HepG2 (cell line): ENCODE data around the gene MEX3D. TPM values are rescaled to one million over a fixed set of nuclear protein-coding genes. Genes with fewer than 3 reads are reported as not detected.
A peak's percentile ranks its signal among the peaks of the same experiment; 100 is the strongest.

Experiments
- ASH2L ChIP-seq: fragments of 300-600, 200-600 bp; sonication (generic); IDR thresholded peaks from 2 replicates; pipeline ENCODE4 v1.7.0; 2017; ENCODE audit warnings: low read depth, mild to moderate bottlenecking, moderate library complexity, mixed read lengths, low read length; ENCODE audit not compliant: insufficient read length
- CHCHD3 ChIP-seq: sonication (generic); formaldehyde crosslinking; IDR thresholded peaks from 2 replicates; pipeline ENCODE4 v1.8.0; 2022; ENCODE audit warnings: mild to moderate bottlenecking, missing genetic modification reagents, moderate library complexity
- ERF ChIP-seq: IDR thresholded peaks from 2 replicates; pipeline ENCODE4 v1.6.1; 2018; ENCODE audit warnings: missing biosample characterization, missing genetic modification reagents
- HNRNPL ChIP-seq: fragments of 200-400 bp; formaldehyde crosslinking; IDR thresholded peaks from 2 replicates; pipeline ENCODE4 v1.6.1; 2017; ENCODE audit warnings: mild to moderate bottlenecking, low read depth, low read length
- IRF9 ChIP-seq: sonication (generic); formaldehyde crosslinking; IDR thresholded peaks from 2 replicates; pipeline ENCODE4 v1.8.0; 2022; ENCODE audit warnings: missing genetic modification reagents, mild to moderate bottlenecking, borderline replicate concordance
- KLF16 ChIP-seq, 2 experiments: sonication (generic) in 1 of 2; formaldehyde crosslinking in 1 of 2; IDR thresholded peaks; 2 replicates each; pipeline versions ENCODE4 v1.6.1 to v1.8.0; 2016 to 2023; ENCODE audit warnings: missing genetic modification reagents in 2 of 2, missing compliant biosample characterization in 1 of 2
- MYC ChIP-seq: sonication (generic); formaldehyde crosslinking; IDR thresholded peaks from 2 replicates; pipeline ENCODE4 v1.9.0; 2021; ENCODE audit warnings: missing genetic modification reagents, borderline replicate concordance
- NCOA1 ChIP-seq: sonication (generic); formaldehyde crosslinking; IDR thresholded peaks from 2 replicates; pipeline ENCODE4 v1.9.0; 2021; ENCODE audit warnings: missing genetic modification reagents
- PHF8 ChIP-seq: sonication (generic); formaldehyde crosslinking; IDR thresholded peaks from 2 replicates; pipeline ENCODE4 v1.5.0; 2020; ENCODE audit warnings: missing genetic modification reagents
- RAD51 ChIP-seq: fragments of 450-650 bp; IDR thresholded peaks from 2 replicates; pipeline ENCODE4 v1.6.1; 2016; ENCODE audit warnings: borderline replicate concordance
- RBM39 ChIP-seq: fragments of 200-400 bp; formaldehyde crosslinking; IDR thresholded peaks from one replicate; pipeline ENCODE4 v1.6.1; 2018; ENCODE audit warnings: antibody characterized with exemption, mild to moderate bottlenecking, low read depth, low read length; ENCODE audit not compliant: poor library complexity, severe bottlenecking
- SAP130 ChIP-seq: IDR thresholded peaks from 2 replicates; pipeline ENCODE4 v1.6.1; 2016; ENCODE audit warnings: low read depth
- SOX6 ChIP-seq, 2 experiments: fragments of 450-650 bp in 1 of 2; sonication (generic) in 1 of 2; formaldehyde crosslinking in 1 of 2; IDR thresholded peaks; 2 replicates each; pipeline versions ENCODE4 v1.4.0 to v1.6.1; 2017 to 2020; ENCODE audit warnings: antibody characterized with exemption in 1 of 2, mild to moderate bottlenecking in 1 of 2, missing genetic modification reagents in 1 of 2
- SP4 ChIP-seq: sonication (generic); formaldehyde crosslinking; IDR thresholded peaks from 2 replicates; pipeline ENCODE4 v1.8.1; 2023; ENCODE audit warnings: mild to moderate bottlenecking, missing genetic modification reagents
- STAT5B ChIP-seq: sonication (generic); formaldehyde crosslinking; IDR thresholded peaks from 2 replicates; pipeline ENCODE4 v1.4.0; 2020; ENCODE audit warnings: missing genetic modification reagents
- YEATS4 ChIP-seq: sonication (generic); formaldehyde crosslinking; IDR thresholded peaks from 2 replicates; pipeline ENCODE4 v1.4.0; 2020; ENCODE audit warnings: missing genetic modification reagents, borderline replicate concordance
- ZNF276 ChIP-seq: sonication (generic); formaldehyde crosslinking; IDR thresholded peaks from 2 replicates; pipeline ENCODE4 v1.4.0; 2020; ENCODE audit warnings: mild to moderate bottlenecking, low read depth, missing genetic modification reagents
- ZNF350 ChIP-seq: sonication (generic); formaldehyde crosslinking; IDR thresholded peaks from 2 replicates; pipeline ENCODE4 v1.4.0; 2020; ENCODE audit warnings: mild to moderate bottlenecking, low read depth, missing genetic modification reagents, borderline replicate concordance
- ZNF383 ChIP-seq: sonication (generic); formaldehyde crosslinking; IDR thresholded peaks from 2 replicates; pipeline ENCODE4 v1.4.0; 2020; ENCODE audit warnings: missing genetic modification reagents, mild to moderate bottlenecking, borderline replicate concordance
- ZNF496 ChIP-seq: sonication (generic); formaldehyde crosslinking; IDR thresholded peaks from 2 replicates; pipeline ENCODE4 v1.8.1; 2023; ENCODE audit warnings: mild to moderate bottlenecking, moderate library complexity, missing genetic modification reagents; ENCODE audit not compliant: insufficient replicate concordance
- ZNF543 ChIP-seq: sonication (generic); formaldehyde crosslinking; IDR thresholded peaks from 2 replicates; pipeline ENCODE4 v1.4.0; 2020; ENCODE audit warnings: mild to moderate bottlenecking, missing genetic modification reagents
- ZNF574 ChIP-seq: sonication (generic); formaldehyde crosslinking; IDR thresholded peaks from 2 replicates; pipeline ENCODE4 v1.4.0; 2020; ENCODE audit warnings: missing genetic modification reagents
- ZNF614 ChIP-seq: IDR thresholded peaks from 2 replicates; pipeline ENCODE4 v1.6.1; 2018; ENCODE audit warnings: missing biosample characterization, missing genetic modification reagents, inconsistent platforms, borderline replicate concordance
- ZNF883 ChIP-seq: sonication (generic); formaldehyde crosslinking; IDR thresholded peaks from 2 replicates; pipeline ENCODE4 v1.5.1; 2020; ENCODE audit warnings: mild to moderate bottlenecking, missing genetic modification reagents; ENCODE audit errors: not compliant biosample characterization
- polyA plus RNA-seq, 8 experiments: library from polyadenylated mRNA; depleted of rRNA in 3 of 8; stranded (reverse) in 7 of 8; unstranded in 1 of 8; fragments of >200 nt; fragmentation: Illumina TruSeq in 4 of 8; extraction: Trizol in 4 of 8; gene quantifications; 2 replicates each; pipeline versions ENCODE4 v1.2.1 to v1.2.3, GENCODE V29; 2011 to 2016; ENCODE audit warnings: low read depth in 4 of 8, missing spikeins in 1 of 8, mixed read lengths in 1 of 8; ENCODE audit not compliant: insufficient read depth in 1 of 8
- total RNA-seq, 5 experiments: library from RNA; depleted of rRNA; stranded (reverse); fragments of >200 nt; fragmentation: Illumina TruSeq; extraction: Trizol; gene quantifications; 2 replicates each; pipeline ENCODE4 v1.2.3, GENCODE V29; 2016; ENCODE audit warnings: low read depth in 1 of 5

The MEX3D gene
- total and polyA plus RNA-seq, 2 of the 13 experiments (the other 11 are each of a cell fraction or from before 2014, with no cell fraction given), result 3.6 to 17.1 TPM

GRCh38 chr19:1592024-1592754 is 24.1 kb upstream of the MEX3D start (continued):
- TF ChIP-seq SAP130 (CRISPR knock-in tag), result peak; percentile 75
- TF ChIP-seq SOX6 (IDR thresholded peaks at IDR 0.05), result no peak
- 0 out of 2 replicates have a peak, but pooled peaks have one; percentile 10 for TF ChIP-seq SOX6 (CRISPR knock-in tag; IDR thresholded peaks at IDR 0.05)
- TF ChIP-seq RAD51, result no peak
- peak; percentile 96 for TF ChIP-seq YEATS4 (CRISPR knock-in tag)
- peak; percentile 74 for TF ChIP-seq ZNF574 (CRISPR knock-in tag)
- TF ChIP-seq MYC (CRISPR knock-in tag), result peak; percentile 98
- TF ChIP-seq ZNF614 (CRISPR knock-in tag), result no peak
- peak; percentile 64 for TF ChIP-seq RBM39
- TF ChIP-seq ZNF543 (CRISPR knock-in tag), result peak; percentile 88; the same call in 1 of the 2 replicates
- TF ChIP-seq HNRNPL, result no peak
- no peak for TF ChIP-seq ZNF350 (CRISPR knock-in tag)
- 0 out of 2 replicates have a peak, but pooled peaks have one; percentile 6 for TF ChIP-seq STAT5B (CRISPR knock-in tag)
- TF ChIP-seq PHF8, result peak; percentile 72
- no peak for TF ChIP-seq CHCHD3 (CRISPR knock-in tag)
- peak; percentile 83 for TF ChIP-seq ZNF883 (CRISPR knock-in tag)
- TF ChIP-seq ZNF496, result no peak
- TF ChIP-seq NCOA1 (CRISPR knock-in tag), result no peak
- peak in 1 of 2 experiments; percentile 60; a peak in 1 of 4 replicates for TF ChIP-seq KLF16 (CRISPR knock-in tag; IDR thresholded peaks at IDR 0.05)
- TF ChIP-seq IRF9, result peak; percentile 60; the same call in 1 of the 2 replicates
- peak; percentile 67; the same call in 1 of the 2 replicates for TF ChIP-seq SP4 (CRISPR knock-in tag)
- 0 out of 2 replicates have a peak, but pooled peaks have one; percentile 34 for TF ChIP-seq ERF (CRISPR knock-in tag)
- no peak for TF ChIP-seq ZNF276
- no peak for TF ChIP-seq ZNF383 (CRISPR knock-in tag)
- TF ChIP-seq ASH2L, result peak; percentile 7
